GM18511 (cell line): Measurements from ENCODE around the gene EML6.

Experiments used
- ATAC-seq: cut with Tn5 transposase; IDR thresholded peaks from one replicate; pipeline ENCODE4 v1.9.1; 2021; ENCODE audit warnings: mild to moderate bottlenecking, moderate library complexity; ENCODE audit not compliant: unreplicated experiment

EML6 gene

DNA sequence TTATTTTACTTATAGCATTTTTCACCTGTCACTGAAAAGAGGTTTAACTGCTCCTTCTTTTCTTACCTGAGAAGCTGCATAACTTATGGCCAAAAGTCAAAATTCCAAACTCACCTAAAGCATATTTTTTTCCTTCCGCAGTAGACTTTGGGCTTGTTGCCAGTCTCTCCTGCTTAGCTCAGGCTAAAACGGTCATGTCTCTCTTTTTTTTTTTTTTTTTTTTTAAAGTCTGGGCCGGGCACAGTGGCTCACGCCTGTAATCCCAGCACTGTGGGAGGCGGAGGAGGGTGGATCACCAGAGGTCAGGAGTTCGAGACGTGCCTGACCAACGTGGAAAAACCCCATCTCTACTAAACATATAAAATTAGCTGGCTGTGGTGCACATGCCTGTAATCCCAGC is 213.3 kb downstream of the EML6 start:
- no peak for ATAC-seq

DNA sequence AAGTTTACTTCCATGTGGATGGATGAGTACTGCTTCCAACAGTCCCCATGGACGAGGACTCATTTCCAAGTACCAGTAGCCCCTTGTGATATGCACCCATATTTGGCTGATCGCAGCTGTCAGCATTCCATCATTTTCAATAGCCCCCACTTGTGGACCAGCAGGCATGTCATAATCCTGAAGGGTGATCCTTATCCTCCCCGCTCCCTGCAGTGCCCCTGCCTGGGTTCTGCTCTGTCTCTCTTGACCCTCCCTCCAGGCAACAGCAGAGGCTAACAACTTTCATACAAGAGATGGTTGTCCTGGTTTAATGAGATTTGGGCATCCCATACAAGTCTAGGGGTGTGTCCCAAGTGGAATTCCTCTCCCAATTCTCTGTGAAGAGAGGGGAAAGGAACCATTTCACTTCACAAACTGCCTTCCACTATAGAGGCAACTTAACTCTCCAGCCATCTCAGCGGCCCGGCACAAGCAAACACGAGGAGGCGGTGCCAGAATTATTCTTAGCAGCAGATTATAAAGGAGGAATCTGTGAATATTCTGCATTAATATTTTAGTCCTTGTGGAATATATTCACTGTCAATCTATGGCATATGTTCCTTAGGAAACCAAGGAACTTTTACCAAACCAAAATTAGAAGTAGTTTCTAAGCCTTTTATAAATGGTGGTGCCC is 216.1 kb downstream of the EML6 start:
- ATAC-seq, result no peak

DNA sequence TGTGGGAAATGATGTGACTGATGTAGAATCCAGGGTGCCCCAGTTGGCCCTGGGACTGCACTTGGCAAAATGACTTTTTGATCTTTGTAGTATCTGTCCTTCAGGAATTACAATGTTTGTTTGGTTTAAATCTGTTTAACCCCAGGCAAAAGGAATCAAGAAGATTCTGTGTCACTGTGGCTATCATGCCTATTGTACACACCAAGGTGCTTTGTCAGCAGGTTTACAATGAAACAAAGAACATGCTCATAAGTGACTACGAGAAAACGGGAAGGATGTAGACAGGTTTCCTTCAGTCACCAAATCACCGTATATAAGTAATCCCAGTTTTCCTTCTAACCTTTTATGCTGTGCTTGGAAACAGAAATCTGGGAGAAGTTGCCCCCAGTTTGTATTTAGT is 217.3 kb downstream of the EML6 start:
- no peak for ATAC-seq

DNA sequence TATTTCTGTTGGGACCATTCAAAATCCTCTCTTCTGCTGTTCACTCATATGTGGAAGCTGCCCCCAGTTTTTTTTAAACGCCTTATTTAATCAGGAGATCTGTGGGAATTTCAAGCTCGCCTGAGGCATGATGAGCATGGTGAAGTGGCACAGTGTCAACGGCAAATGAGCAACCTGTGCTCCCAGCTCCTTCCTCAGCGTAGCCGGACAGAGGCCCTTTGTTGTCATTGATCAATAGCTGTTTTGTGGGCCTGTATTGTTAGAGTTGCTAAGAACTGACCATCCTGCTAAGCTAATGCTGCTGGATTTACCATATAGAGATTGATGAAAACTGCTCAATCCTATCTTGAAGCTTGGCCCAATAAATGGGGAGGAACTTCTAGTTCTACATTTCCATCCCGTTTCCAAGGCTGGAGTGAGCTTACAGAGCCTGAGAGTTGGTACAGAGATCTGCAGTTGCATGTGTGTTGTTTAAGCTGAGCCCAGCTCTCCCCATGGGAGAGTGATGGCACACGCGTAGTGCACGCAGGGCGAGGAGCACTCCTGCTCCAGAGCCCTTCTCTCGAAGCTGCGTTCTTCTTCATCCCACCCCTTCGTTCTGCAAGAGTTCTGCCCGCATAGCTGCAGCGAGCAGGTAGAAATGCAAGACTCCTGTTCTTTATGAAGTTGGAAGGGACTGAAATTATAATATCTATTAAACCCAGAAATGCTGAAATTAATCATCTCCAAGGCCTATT is 218.0 kb downstream of the EML6 start:
- ATAC-seq, result no peak

DNA sequence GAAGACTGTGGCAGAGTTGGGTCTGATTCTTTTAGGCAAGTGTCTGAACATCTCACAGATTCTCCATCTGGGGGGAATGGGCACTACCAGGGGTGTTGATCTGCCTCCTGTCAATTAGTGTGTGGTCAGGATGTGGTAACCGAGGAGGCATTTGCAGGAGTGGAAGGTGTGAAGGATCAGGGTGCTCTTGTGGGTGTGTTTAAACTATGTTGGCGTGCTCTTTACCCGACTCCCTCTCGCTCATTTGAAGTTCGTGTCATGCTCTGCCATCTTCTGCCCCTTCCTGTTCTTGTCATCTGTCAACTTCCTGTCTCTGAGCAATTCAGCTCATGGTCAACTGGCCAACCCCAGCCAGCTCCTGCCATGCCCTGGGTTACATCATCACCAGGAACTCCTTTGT is 218.9 kb downstream of the EML6 start:
- no peak for ATAC-seq

DNA sequence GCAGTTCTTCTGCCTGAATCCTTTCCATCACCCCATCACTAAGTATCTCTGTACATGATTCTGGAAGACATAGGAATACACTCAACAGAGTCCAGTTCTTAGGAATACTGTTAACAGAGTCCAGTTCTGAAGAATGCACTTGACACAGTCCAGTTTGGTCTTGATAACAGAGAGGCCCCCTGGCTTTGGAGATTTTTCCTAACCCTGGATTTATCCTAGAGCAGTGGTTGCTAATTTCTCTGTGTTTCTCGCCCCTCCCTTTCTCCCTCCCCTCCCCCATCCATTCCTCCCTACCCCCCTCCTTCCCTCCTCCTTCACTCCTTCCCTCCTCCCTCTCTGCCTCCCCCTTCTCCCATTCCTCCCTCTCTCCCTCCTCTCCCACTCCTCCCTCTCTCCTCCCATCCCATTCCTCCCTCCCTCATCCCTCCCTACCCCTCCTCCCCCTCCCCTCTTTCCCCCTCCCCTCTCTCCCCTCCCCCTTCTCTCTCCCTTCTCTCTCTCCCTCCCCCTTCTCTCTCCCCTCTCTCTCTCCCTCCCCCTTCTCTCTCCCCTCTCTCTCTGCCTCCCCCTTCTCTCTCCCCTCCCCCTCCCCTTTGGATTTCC is 221.4 kb downstream of the EML6 start:
- ATAC-seq, result no peak

DNA sequence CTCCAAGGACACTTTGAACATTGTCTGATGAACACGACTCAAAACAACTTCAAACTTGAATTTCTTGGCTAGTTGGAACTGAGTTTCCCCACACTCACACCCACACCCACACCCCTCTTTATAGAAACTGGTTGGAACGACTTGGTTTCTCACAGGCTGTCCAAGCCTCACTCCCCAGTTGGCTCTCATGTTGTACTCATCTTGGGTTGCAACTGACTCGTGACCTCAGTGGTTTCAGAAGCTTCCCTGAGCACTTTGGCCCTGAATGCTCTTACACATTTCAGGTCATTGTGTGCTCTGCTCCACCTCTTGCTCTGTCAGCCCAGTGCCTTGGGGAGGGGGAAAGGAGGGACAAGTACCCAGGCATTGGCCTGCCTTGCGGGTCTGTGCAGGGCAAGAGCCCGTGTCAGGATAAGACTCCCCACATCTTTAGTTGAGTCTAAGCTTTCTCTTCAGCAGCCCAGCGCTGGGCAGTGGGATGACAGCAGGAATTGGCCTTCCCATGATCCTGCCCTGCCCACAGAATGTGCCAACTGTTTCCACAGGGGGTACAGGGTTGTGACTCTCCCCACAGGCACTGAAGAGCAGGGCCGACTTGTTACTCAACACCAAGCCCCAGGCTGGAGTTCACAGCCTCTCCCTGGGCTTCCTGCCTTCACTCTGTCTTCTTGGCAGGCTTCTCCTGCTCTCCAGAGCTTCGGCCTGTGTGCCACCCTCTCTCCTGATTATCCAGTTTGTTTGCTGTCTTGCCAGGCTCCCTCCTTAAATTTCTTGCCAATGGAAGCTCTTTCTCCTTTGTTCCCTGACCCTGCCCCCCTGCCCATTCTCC is 222.1 kb downstream of the EML6 start:
- ATAC-seq, result peak; percentile 87

DNA sequence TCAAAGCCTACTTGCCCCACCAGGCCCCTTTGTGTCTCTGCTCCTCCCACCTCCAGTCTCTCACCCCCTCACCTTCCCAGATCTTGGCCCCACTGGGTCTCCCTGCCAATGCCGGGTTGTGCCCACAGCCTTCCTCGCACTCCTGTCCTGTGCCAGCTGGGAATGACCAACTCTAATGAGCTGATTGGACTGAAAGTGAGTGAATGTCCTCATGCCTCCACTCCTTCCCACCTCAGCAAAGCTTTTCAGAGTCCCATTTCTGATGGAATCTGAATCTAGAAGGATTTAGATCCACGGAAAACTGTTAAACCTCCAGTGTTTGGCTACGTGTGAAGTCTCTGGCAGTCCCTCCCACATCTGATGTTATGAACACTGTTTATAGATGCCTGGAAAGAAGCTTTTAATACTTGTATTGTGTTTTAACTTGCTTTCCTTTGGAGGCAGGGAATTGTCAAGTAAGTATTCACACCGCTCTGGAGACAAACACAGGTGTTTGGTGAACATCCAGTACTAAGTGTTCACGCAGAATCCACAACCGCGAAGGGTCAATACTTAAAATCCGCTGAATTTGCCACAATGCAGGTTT is 222.9 kb downstream of the EML6 start:
- ATAC-seq, result no peak

DNA sequence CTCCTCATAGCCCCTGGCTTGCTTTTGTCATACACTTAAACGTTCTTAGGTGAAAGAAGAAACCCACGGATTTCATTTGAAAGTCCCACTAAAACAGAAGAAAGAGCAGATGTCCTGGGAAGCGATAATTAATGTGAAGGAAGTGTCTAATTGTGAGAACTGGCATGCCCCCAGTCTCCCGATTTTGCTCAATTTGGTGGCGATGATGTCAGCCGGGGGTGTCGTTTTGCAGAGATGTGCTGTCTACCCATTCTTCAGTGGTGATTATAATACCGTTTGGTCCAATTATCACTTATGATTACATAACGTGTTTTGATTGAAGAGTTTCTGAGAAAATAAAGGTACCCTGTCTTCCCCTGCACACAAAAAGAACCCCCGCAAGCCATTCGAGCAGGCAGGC is 223.7 kb downstream of the EML6 start:
- no peak for ATAC-seq

DNA sequence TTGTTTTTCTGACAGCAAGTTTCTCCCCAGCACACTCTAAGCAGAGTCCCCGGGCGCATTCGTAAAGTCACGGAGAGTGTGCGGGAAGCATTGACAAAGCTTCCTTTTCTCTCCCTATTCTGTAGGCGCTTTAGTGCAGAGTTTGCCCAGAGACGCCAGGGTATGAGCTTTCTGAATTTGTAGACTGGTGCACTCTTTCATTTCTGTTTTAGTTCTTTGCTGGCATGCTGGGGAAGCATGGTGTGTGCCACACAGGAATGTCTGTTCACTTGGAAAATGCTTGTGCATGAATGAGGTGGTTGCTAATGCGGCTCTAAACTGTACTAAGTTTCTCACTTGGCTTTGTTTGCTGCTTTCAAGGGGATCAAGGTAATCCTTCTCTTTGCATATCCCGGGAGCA is 224.2 kb downstream of the EML6 start:
- ATAC-seq, result no peak

DNA sequence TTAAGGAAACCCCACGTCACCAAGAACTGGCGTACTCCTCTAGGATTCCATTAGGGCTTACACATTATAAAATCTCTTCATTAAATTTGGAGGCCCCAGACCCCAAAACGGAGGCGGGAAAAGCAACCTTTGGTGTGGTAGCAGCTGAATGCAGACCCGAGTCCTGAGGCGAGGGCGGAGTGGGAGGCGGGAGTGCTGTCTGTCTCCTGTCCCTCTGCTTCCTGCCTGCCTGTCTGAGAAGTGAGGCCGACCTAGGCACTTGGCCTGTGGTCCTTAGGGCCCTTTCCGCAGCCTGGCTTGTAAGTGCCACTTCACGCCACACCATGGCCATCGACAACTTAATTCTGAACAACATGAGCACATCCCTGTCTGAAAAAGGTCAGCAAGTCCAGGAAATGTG is 224.7 kb downstream of the EML6 start:
- no peak for ATAC-seq

DNA sequence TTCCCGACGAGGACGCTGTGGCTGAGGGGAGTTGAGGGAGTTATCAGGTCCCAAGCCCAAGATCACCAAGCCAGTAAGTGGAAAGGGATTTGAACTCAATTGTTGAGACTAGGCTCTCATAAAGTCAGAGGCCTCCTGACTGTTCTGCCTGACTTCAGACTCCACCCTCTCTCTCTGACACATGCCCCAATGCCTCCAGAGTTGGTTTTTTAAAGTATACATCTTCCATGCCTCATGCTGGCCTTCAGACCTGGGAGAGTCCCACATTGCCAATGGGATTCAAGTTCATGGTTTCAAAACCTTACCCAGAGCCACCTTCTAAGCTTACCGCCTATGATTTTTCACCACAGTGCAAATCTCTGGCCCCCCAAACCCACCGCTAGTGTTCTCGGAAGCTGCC is 226.0 kb downstream of the EML6 start:
- no peak for ATAC-seq

DNA sequence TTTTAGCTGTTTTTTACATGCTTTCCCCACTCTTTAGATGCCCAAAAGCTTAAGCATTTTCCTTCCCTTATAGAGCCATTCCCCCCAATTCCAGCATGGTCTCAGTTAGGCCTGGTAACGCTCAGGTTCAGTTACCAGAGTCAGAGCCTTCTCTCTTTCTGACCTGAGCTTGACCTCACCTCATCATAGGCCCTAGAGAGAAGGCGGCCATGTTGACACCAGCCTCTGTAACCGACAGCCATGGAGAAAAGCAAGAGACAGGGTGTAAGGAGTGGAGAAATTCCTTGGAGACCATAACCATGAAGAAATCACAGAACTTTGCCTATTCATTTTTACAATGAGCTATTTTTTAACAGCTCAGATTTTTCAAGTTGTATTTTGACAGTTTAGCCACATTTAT is 227.3 kb downstream of the EML6 start:
- ATAC-seq, result no peak

DNA sequence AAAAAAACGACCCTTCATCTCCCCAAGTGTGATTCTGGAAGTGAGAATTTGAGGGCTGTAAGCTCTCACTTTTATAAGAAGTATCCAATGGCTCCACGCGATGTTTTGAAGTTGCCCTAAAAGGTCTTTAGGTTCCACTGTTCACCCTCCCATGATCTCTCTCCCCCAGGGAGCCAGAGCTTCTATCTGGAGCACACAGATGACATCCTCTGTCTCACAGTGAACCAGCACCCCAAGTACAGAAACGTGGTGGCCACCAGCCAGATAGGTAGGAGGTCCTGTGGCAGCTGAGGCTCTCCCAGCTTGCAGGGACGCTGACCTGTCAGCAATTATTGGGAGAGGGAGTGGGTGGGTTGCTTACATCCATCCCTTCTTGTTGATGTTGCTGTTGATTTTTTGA is 229.0 kb downstream of the EML6 start:
- ATAC-seq, result no peak

DNA sequence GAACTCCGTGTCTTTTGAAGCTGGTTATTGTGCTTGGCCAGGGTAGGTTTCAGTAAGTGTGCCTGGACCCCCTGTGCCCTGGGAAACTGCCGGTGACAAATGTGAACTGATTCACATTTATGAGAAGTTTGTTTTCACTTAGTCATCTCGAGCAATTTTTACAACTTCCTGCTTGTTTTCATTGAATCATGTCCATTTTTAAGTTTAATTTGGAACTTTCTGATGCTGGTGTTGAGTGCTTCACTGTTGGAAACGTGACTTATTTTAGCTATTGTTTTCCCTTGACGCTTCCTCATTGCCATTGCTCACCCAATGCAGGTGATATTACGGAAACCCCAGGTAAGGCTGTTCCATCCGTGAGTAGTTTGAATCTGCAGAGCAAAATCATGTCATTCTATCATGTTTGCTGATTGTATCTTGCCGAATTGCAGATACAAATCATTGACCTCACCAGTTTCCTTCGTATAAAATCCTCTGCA is 229.6 kb downstream of the EML6 start:
- ATAC-seq, result no peak

DNA sequence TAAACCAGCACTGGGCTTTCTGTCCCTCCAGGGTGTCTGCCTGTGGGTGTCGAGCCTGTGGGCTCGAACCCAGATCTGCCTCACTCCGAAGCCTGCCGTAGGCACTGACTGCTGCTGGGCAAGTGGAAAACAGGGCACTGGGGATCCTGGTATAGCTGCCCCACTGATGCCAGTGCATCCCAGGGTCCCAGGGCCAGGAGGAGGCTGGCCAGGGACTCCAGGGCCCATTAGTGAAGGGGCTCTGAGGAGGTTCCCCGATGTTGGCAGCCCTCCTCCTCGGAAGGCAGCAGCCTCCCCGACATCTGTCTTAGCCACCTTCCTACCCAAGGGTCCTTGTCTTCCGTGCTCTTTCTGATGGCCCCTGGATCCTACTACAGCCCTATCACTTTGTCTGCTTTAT is 230.7 kb downstream of the EML6 start:
- no peak for ATAC-seq

DNA sequence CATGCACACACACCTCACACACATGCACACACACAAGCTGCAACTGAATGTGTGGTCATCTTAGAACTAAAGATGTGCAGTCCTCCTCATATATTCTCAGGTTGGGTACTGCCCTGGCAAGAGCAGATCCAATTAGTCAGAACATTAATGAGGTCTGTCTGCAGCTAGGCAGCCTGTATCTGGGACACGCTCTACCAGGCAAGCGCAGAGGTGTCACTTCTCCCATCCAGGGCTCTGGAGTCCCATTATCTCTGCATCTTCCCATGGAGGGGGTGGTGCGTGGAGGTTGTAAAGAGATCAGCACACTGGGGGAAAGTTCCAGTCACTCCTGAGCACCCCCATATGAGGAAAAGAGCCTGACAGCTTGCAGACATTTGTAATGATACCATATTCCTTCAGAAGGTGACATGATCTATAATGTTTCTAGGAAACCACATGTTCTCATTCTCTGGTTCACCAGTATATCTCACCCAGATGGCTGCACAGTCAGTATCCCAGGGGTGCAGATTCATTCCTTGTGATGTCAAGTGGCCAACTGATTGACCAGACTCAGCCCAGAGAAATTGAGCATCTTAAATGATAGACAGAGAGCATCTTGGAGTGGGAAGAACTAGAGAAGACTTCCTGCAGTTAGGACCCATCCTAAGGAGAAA is 231.4 kb downstream of the EML6 start:
- no peak for ATAC-seq

DNA sequence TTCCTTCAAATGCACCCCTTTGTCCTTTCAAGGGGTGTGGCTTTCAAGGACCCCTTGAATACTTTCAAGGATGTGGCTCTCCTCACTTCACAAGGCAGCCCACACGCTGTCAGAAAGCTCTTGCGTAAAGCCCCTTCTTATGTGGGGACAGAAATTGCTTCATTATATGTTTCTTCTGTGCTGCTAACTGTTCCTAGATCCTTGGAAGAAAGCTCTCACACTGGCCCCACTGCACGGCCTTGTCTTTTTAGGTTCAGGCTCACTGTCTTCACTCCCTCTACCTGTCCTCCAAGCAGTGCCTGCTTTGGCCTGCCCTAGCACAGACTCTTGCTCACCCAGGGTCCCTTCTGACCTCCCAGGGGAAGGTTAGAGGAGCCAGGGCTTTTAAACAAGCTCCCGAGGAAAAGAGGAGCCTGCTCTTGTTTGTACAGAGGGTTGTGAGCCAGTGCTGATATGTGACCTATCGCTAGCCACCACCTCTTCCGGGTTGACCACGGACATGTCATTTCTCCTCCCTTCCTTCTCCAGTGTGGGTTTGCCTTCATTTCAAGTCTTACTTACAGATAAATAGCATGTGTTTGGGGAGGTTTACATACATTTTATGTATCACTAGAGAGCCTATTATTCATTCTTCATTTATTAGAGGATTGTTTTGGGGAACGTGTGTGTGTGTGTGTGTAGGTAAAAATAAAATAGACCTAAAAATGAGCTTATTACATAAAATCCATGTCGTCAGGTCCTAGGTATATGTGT is 232.1 kb downstream of the EML6 start:
- ATAC-seq, result no peak

DNA sequence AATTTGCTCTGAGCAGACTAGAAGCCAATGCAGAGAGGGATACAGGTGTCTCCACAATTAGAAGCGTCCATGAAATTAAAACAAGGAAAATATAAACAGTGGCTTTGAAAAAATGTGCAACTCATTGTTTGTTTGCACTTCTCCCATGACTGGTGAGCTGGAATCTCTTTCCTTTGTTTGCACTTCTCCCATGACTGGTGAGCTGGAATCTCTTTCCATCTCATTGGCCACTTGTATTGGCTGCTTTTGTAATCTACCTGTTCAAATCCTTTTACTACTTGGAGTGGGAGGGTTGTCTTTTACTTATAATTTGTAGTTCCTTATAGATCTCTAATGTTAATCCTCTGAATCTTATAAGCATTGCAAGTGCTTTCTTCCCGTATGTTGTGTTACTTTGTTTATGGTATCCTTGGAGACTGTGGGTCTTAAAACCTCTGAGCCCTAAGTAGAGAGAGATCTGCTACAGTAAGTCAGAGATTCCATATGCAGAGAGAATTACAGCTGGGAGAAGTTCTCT is 232.7 kb downstream of the EML6 start:
- ATAC-seq, result no peak
